ENCODE data around the gene TAB2. TPM values are rescaled to one million over a fixed set of nuclear protein-coding genes. Genes with fewer than 3 reads are reported as not detected.

Gene TAB2
- total RNA-seq, 1 experiment from 2014 or later = 56.7 TPM

- Histone ChIP-seq H4K20me1 (ENCODE audit: insufficient read depth) (no peaks in the 10 kb centered on the region), H3K27me3 (ENCODE audit: insufficient read depth, low read length) (no peaks in the 10 kb centered on the region), H3K9me3 (ENCODE audit: control insufficient read depth in 1 of 2, insufficient read depth in 1 of 2, low read depth in 1 of 2, low read length in 2 of 2) (no peaks in the 10 kb centered on the region), H3K36me3 (ENCODE audit: control insufficient read depth in 1 of 2, insufficient read depth in 2 of 2, low read length in 2 of 2) (no peaks in the 10 kb centered on the region), H2AFZ (ENCODE audit: low read depth, low read length, poor library complexity, severe bottlenecking) (no peak overlapping the region), H3K4me1 (ENCODE audit: control insufficient read depth in 1 of 2, insufficient read depth in 2 of 2, low read length in 2 of 2) (no peaks in the 10 kb centered on the region), H3K9me2 (ENCODE audit: insufficient read depth) (no peaks in the 10 kb centered on the region), H3K4me3 (replicated peaks in 1 of 2; ENCODE audit: low read depth in 1 of 2, low read length in 2 of 2) (no peak overlapping the region), H3K9ac (ENCODE audit: low read length) (no peak overlapping the region), H3K79me2 (ENCODE audit: insufficient read depth, low read length) (no peaks in the 10 kb centered on the region), H3K27ac (ENCODE audit: low read depth, low read length) (no peak overlapping the region), H3K4me2 (ENCODE audit: low read length) (no peak overlapping the region)
- ATAC-seq (no peak), DNase-seq (ENCODE audit: low read depth, low spot score) (no peak)
- POLR2A ChIA-PET = no interaction called here
- RAD21 ChIA-PET (ENCODE audit: low non-redundant PET in 1 of 2, low total read pairs in 2 of 2, uncharacterized antibody in 2 of 2, unreplicated experiment in 2 of 2) = no interaction called here
- intact Hi-C loops (cut with micrococcal nuclease) = no loop called here
- BruUV-seq (replicated peaks) = no TSS peak
- CTCF ChIA-PET = no interaction called here
- no peak for TF ChIP-seq REST (IDR thresholded peaks at IDR 0.05; ENCODE audit: low read depth)
Measured at GRCh38 chr6:149441740-149442139, 124.2 kb downstream of the TAB2 start.

GRCh38 chr6:149443411-149444181 is 126.1 kb downstream of the TAB2 start:
- no peaks in the 10 kb centered on the region for H3K36me3 ChIP-seq (ENCODE audit: control insufficient read depth in 1 of 2, insufficient read depth in 2 of 2, low read length in 2 of 2)
- ATAC-seq = no peak
- ChIA-PET CTCF (no interaction called here), POLR2A (no interaction called here), RAD21 (ENCODE audit: low non-redundant PET in 1 of 2, low total read pairs in 2 of 2, uncharacterized antibody in 2 of 2, unreplicated experiment in 2 of 2) (no interaction called here)
- intact Hi-C loops (cut with micrococcal nuclease) = no loop called here
- H4K20me1 ChIP-seq (ENCODE audit: insufficient read depth) = no peaks in the 10 kb centered on the region
- H3K27ac ChIP-seq (ENCODE audit: low read depth, low read length) = no peak overlapping the region
- no peaks in the 10 kb centered on the region for H3K27me3 ChIP-seq (ENCODE audit: insufficient read depth, low read length)
- no peak overlapping the region for H3K4me3 ChIP-seq (replicated peaks in 1 of 2; ENCODE audit: low read depth in 1 of 2, low read length in 2 of 2)
- no TSS peak for BruUV-seq (replicated peaks)
- H2AFZ ChIP-seq (ENCODE audit: low read depth, low read length, poor library complexity, severe bottlenecking) = no peak overlapping the region
- no peaks in the 10 kb centered on the region for H3K4me1 ChIP-seq (ENCODE audit: control insufficient read depth in 1 of 2, insufficient read depth in 2 of 2, low read length in 2 of 2)
- H3K9ac ChIP-seq (ENCODE audit: low read length) = no peak overlapping the region
- H3K9me3 ChIP-seq (ENCODE audit: control insufficient read depth in 1 of 2, insufficient read depth in 1 of 2, low read depth in 1 of 2, low read length in 2 of 2) = no peaks in the 10 kb centered on the region
- no peak overlapping the region for H3K4me2 ChIP-seq (ENCODE audit: low read length)
- TF ChIP-seq RAD21 (IDR thresholded peaks at IDR 0.05; ENCODE audit: low read depth) (no peak), REST (IDR thresholded peaks at IDR 0.05; ENCODE audit: low read depth) (no peak), POLR2A (IDR thresholded peaks at IDR 0.05; ENCODE audit: borderline replicate concordance, extremely low read depth, insufficient read depth, insufficient read length) (no peak), FOSL1 (IDR thresholded peaks at IDR 0.05; ENCODE audit: low read depth) (no peak)
- no peak for DNase-seq (ENCODE audit: low read depth, low spot score)
- H3K9me2 ChIP-seq (ENCODE audit: insufficient read depth) = no peaks in the 10 kb centered on the region
- no peaks in the 10 kb centered on the region for H3K79me2 ChIP-seq (ENCODE audit: insufficient read depth, low read length)

All from HCT116 (cell line).